Ascending aorta (tissue), 2 donors: ENCODE measurements around the gene TGFBR1. TPM values are rescaled to one million over a fixed set of nuclear protein-coding genes. Genes with fewer than 3 reads are reported as not detected.

Experiments used
- DNase-seq, 2 donors: peaks; one replicate each; pipeline ENCODE4 v3.0.0-alpha.2; 2019; ENCODE audit warnings: low spot score in 2 of 2
- H3K27ac ChIP-seq, 2 donors: fragments of 200-600 bp; sonication (generic); one replicate each; pipeline ENCODE4 v1.5.1; 2016 to 2017; ENCODE audit warnings: mild to moderate bottlenecking in 1 of 2
- H3K27me3 ChIP-seq: fragments of 200-600 bp; sonication (generic); one replicate; pipeline ENCODE4 v1.5.1; 2017
- H3K36me3 ChIP-seq, 2 donors: fragments of 200-600 bp; sonication (generic); one replicate each; pipeline ENCODE4 v1.5.1; 2016
- H3K4me1 ChIP-seq, 2 donors: fragments of 200-600 bp; sonication (generic); one replicate each; pipeline ENCODE4 v1.5.1; 2016 to 2017; ENCODE audit warnings: mild to moderate bottlenecking in 1 of 2
- H3K4me3 ChIP-seq, 2 donors: fragments of 200-600 bp; sonication (generic); one replicate each; pipeline ENCODE4 v1.5.1; 2016 to 2017; ENCODE audit warnings: mild to moderate bottlenecking in 1 of 2
- H3K9me3 ChIP-seq, 2 donors: fragments of 200-600 bp; sonication (generic); one replicate each; pipeline ENCODE4 v1.5.1; 2016
- CTCF ChIP-seq, 3 experiments: fragments of 200-600 bp in 2 of 3; fragments of 450-650 bp in 1 of 3; sonication (generic) in 2 of 3; IDR thresholded peaks; one replicate each; pipeline ENCODE4 v1.5.1; 2016 to 2019; ENCODE audit warnings: antibody characterized with exemption in 3 of 3, mild to moderate bottlenecking in 1 of 3, moderate library complexity in 1 of 3
- intact Hi-C: fragments of 100-400 bp; cut with DNase I; formaldehyde crosslinking; loops from one replicate; pipeline ENCODE4 v1.15.1; 2023
- total RNA-seq: library from RNA; depleted of rRNA; stranded (reverse); fragments of >200 nt; gene quantifications from one replicate; pipeline ENCODE4 v1.1.0, GENCODE V29; 2016

Gene TGFBR1
- total RNA-seq, 1 donor from 2014 or later, result 13.9 TPM

- intact Hi-C loops, result no loop called here
- Histone ChIP-seq H3K4me3 (no peak overlapping the region), H3K36me3 (no peaks in the 10 kb centered on the region), H3K4me1 (peaks cover 5 to 11% of the 10 kb centered on the region in 2 donors), H3K27me3 (no peaks in the 10 kb centered on the region), H3K9me3 (no peaks in the 10 kb centered on the region), H3K27ac (peak overlapping the region in 1 of 2 donors; percentile 44)
- no peak for TF ChIP-seq CTCF (IDR thresholded peaks at IDR 0.05)
- DNase-seq, result no peak
Observed at GRCh38 chr9:99087462-99087861, 17.5 kb upstream of the TGFBR1 start.

- DNase-seq, result no peak
- intact Hi-C loops, result no loop called here
Observed at GRCh38 chr9:99090336-99091130, 14.4 kb upstream of the TGFBR1 start.

GRCh38 chr9:99092643-99093491, 12.0 kb upstream of the TGFBR1 start:
- no peak overlapping the region for H3K4me3 ChIP-seq
- H3K27me3 ChIP-seq, result no peaks in the 10 kb centered on the region
- no peak for TF ChIP-seq CTCF (IDR thresholded peaks at IDR 0.05)
- no peaks in the 10 kb centered on the region for H3K9me3 ChIP-seq
- H3K4me1 ChIP-seq, result no peaks in the 10 kb centered on the region
- no peak overlapping the region for H3K27ac ChIP-seq
- intact Hi-C loops, result no loop called here
- H3K36me3 ChIP-seq, result no peaks in the 10 kb centered on the region
- no peak for DNase-seq

More at GRCh38 chr9:99090336-99091130, 14.4 kb upstream of the TGFBR1 start:
- no peak overlapping the region for H3K27ac ChIP-seq
- no peaks in the 10 kb centered on the region for H3K9me3 ChIP-seq
- TF ChIP-seq CTCF (IDR thresholded peaks at IDR 0.05), result no peak
- no peak overlapping the region for H3K4me3 ChIP-seq
- H3K36me3 ChIP-seq, result no peaks in the 10 kb centered on the region
- no peaks in the 10 kb centered on the region for H3K27me3 ChIP-seq
- peaks cover 5 to 11% of the 10 kb centered on the region in 2 donors for H3K4me1 ChIP-seq

- TF ChIP-seq CTCF (IDR thresholded peaks at IDR 0.05), result no peak
- H3K4me3 ChIP-seq, result no peak overlapping the region
- H3K36me3 ChIP-seq, result no peaks in the 10 kb centered on the region
- H3K27me3 ChIP-seq, result no peaks in the 10 kb centered on the region
- no peaks in the 10 kb centered on the region for H3K9me3 ChIP-seq
- H3K27ac ChIP-seq, result no peak overlapping the region
- intact Hi-C loops, result no loop called here
- H3K4me1 ChIP-seq, result no peaks in the 10 kb centered on the region
- no peak for DNase-seq
Observed at GRCh38 chr9:99093492-99093791, 11.5 kb upstream of the TGFBR1 start.

- TF ChIP-seq CTCF (IDR thresholded peaks at IDR 0.05), result no peak
- Histone ChIP-seq H3K9me3 (no peaks in the 10 kb centered on the region), H3K27ac (no peak overlapping the region), H3K4me3 (no peak overlapping the region), H3K4me1 (no peaks in the 10 kb centered on the region), H3K36me3 (no peaks in the 10 kb centered on the region), H3K27me3 (no peaks in the 10 kb centered on the region)
- intact Hi-C loops, result no loop called here
- DNase-seq, result no peak
Observed at GRCh38 chr9:99095565-99095964, 9.3 kb upstream of the TGFBR1 start.
